ENCODE results near the gene WDR37. TPM values are rescaled to one million over a fixed set of nuclear protein-coding genes. Genes with fewer than 3 reads are reported as not detected.

The WDR37 gene
- total and polyA plus RNA-seq, 10 of the 15 experiments (the other 5 are each of a cell fraction or from before 2014, with no cell fraction given), result 1.9 to 11.1 (median 7.1) TPM

GRCh38 chr10:1150638-1150955 lies 94.4 kb downstream of the WDR37 start:
- no peaks in the 10 kb centered on the region for H3K4me1 ChIP-seq (ENCODE audit: control insufficient read depth, insufficient read depth, low read length)
- DNase-seq (ENCODE audit: low read depth, low spot score) (no peak), FAIRE-seq (no peak), ATAC-seq (no peak)
- no peaks in the 10 kb centered on the region for H4K20me1 ChIP-seq (ENCODE audit: control insufficient read depth, insufficient read depth)
- no peaks in the 10 kb centered on the region for H3K36me3 ChIP-seq (ENCODE audit: control insufficient read depth in 2 of 2, insufficient read depth in 2 of 2, low read length in 1 of 2)
- ChIA-PET RAD21 (ENCODE audit: unreplicated experiment) (no interaction called here), SMC1A (ENCODE audit: uncharacterized antibody, unreplicated experiment) (no interaction called here), CTCF (no interaction called here), POLR2A (no interaction called here)
- H3K79me2 ChIP-seq (ENCODE audit: control insufficient read depth, insufficient read depth, low read length), result no peaks in the 10 kb centered on the region
- no peaks in the 10 kb centered on the region; the same call in 2 of the 3 replicates for H3K9me3 ChIP-seq (replicated peaks; ENCODE audit: control insufficient read depth, insufficient read depth, low read length)
- no peak overlapping the region for H3K27ac ChIP-seq (ENCODE audit: control insufficient read depth, insufficient read depth)
- no peak overlapping the region for H2AFZ ChIP-seq (ENCODE audit: control insufficient read depth, low read depth, low read length)
- WGBS (ENCODE audit: insufficient coverage, insufficient replicate concordance, low lambda C conversion rate, missing lambda C conversion rate), result 8% methylated on average over 13 of the region's 13 CpGs
- H3K4me2 ChIP-seq (ENCODE audit: control insufficient read depth, insufficient read depth), result no peak overlapping the region
- intact Hi-C loops (cut with micrococcal nuclease; ENCODE audit: unreplicated experiment) (no loop called here), in situ Hi-C loops (cut with MboI) (no loop called here)
- no peak overlapping the region for H3K4me3 ChIP-seq
- TF ChIP-seq SREBF1 (IDR thresholded peaks at IDR 0.05; ENCODE audit: low read length) (no peak), MEF2B (IDR thresholded peaks at IDR 0.05; ENCODE audit: partially characterized antibody, poor library complexity, severe bottlenecking) (no peak), PAX5 (IDR thresholded peaks at IDR 0.05; ENCODE audit: borderline replicate concordance, low read depth, low read length) (no peak), ATF7 (IDR thresholded peaks at IDR 0.05; ENCODE audit: low read depth) (no peak), GATAD2B (conservative IDR thresholded peaks at IDR 0.05; ENCODE audit: low read depth) (no peak), CBX5 (IDR thresholded peaks at IDR 0.05; ENCODE audit: low read depth) (no peak), SMARCA5 (IDR thresholded peaks at IDR 0.05) (no peak), YBX1 (IDR thresholded peaks at IDR 0.05) (no peak), RAD21 (IDR thresholded peaks at IDR 0.05; ENCODE audit: insufficient read depth, low read depth, low read length) (no peak), SIN3A (IDR thresholded peaks at IDR 0.05; ENCODE audit: low read depth, low read length) (no peak), FOXK2 (IDR thresholded peaks at IDR 0.05) (no peak), ZNF622 (IDR thresholded peaks at IDR 0.05) (no peak), NR2F1 (conservative IDR thresholded peaks at IDR 0.05) (no peak), KLF5 (IDR thresholded peaks at IDR 0.05; ENCODE audit: partially characterized antibody) (no peak), NR2C2 (IDR thresholded peaks at IDR 0.05; ENCODE audit: borderline replicate concordance, control insufficient read depth, insufficient read length, low read depth) (no peak)
- TF ChIP-seq, protein P1, sequence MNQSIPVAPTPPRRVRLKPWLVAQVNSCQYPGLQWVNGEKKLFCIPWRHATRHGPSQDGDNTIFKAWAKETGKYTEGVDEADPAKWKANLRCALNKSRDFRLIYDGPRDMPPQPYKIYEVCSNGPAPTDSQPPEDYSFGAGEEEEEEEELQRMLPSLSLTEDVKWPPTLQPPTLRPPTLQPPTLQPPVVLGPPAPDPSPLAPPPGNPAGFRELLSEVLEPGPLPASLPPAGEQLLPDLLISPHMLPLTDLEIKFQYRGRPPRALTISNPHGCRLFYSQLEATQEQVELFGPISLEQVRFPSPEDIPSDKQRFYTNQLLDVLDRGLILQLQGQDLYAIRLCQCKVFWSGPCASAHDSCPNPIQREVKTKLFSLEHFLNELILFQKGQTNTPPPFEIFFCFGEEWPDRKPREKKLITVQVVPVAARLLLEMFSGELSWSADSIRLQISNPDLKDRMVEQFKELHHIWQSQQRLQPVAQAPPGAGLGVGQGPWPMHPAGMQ (IDR thresholded peaks at IDR 0.05; ENCODE audit: borderline replicate concordance), result no peak
- TF ChIP-seq, protein P2, sequence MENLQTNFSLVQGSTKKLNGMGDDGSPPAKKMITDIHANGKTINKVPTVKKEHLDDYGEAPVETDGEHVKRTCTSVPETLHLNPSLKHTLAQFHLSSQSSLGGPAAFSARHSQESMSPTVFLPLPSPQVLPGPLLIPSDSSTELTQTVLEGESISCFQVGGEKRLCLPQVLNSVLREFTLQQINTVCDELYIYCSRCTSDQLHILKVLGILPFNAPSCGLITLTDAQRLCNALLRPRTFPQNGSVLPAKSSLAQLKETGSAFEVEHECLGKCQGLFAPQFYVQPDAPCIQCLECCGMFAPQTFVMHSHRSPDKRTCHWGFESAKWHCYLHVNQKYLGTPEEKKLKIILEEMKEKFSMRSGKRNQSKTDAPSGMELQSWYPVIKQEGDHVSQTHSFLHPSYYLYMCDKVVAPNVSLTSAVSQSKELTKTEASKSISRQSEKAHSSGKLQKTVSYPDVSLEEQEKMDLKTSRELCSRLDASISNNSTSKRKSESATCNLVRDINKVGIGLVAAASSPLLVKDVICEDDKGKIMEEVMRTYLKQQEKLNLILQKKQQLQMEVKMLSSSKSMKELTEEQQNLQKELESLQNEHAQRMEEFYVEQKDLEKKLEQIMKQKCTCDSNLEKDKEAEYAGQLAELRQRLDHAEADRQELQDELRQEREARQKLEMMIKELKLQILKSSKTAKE (IDR thresholded peaks at IDR 0.05; ENCODE audit: low read depth, poor library complexity, severe bottlenecking), result no peak
- TF ChIP-seq, protein P3, sequence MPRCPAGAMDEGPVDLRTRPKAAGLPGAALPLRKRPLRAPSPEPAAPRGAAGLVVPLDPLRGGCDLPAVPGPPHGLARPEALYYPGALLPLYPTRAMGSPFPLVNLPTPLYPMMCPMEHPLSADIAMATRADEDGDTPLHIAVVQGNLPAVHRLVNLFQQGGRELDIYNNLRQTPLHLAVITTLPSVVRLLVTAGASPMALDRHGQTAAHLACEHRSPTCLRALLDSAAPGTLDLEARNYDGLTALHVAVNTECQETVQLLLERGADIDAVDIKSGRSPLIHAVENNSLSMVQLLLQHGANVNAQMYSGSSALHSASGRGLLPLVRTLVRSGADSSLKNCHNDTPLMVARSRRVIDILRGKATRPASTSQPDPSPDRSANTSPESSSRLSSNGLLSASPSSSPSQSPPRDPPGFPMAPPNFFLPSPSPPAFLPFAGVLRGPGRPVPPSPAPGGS (IDR thresholded peaks at IDR 0.05; ENCODE audit: borderline replicate concordance, insufficient read depth, low read depth, low read length, poor library complexity, severe bottlenecking), result no peak
- H3K27me3 ChIP-seq (replicated peaks in 1 of 2; ENCODE audit: control insufficient read depth in 2 of 2, insufficient read depth in 2 of 2, low read length in 1 of 2), result no peaks in the 10 kb centered on the region; a peak in 1 of 4 replicates
- BruUV-seq (replicated peaks), result no TSS peak
- no peak overlapping the region for H3K9ac ChIP-seq (ENCODE audit: control insufficient read depth, insufficient read depth, low read length)

Measured in GM12878 (cell line).